Right lobe of liver (tissue), 4 donors: ENCODE measurements around the gene HELZ.

Experiments
- POLR2A ChIP-seq: fragments of 450-650 bp; IDR thresholded peaks from one replicate; pipeline ENCODE4 v1.6.1; 2017; ENCODE audit warnings: antibody characterized with exemption, mild to moderate bottlenecking
- TF ChIP-seq, protein P1 (sequence below), 4 donors: fragments of 200-600 bp in 3 of 4; fragments of 450-650 bp in 1 of 4; IDR thresholded peaks; one replicate each; pipeline versions ENCODE4 v1.5.1 to v1.8.0; 2016 to 2022; ENCODE audit warnings: antibody characterized with exemption in 4 of 4, mild to moderate bottlenecking in 2 of 4
- donor health status: DM: no; HTN: no; CAD: no.
- donor health status: DM: no; HTN: no; CAD: no.
- donor health status: DM: no; HTN: yes; CAD: no.

- TF ChIP-seq, protein P1, sequence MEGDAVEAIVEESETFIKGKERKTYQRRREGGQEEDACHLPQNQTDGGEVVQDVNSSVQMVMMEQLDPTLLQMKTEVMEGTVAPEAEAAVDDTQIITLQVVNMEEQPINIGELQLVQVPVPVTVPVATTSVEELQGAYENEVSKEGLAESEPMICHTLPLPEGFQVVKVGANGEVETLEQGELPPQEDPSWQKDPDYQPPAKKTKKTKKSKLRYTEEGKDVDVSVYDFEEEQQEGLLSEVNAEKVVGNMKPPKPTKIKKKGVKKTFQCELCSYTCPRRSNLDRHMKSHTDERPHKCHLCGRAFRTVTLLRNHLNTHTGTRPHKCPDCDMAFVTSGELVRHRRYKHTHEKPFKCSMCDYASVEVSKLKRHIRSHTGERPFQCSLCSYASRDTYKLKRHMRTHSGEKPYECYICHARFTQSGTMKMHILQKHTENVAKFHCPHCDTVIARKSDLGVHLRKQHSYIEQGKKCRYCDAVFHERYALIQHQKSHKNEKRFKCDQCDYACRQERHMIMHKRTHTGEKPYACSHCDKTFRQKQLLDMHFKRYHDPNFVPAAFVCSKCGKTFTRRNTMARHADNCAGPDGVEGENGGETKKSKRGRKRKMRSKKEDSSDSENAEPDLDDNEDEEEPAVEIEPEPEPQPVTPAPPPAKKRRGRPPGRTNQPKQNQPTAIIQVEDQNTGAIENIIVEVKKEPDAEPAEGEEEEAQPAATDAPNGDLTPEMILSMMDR (IDR thresholded peaks at IDR 0.05), result no peak
- TF ChIP-seq POLR2A, result no peak
Observed at GRCh38 chr17:67245694-67246402, 852 bp upstream of the HELZ start.
